Anterior cingulate cortex (tissue), 58 donors: ENCODE data around the gene MKX.
"Not testable (repeated sequence)": the region's sequence is repeated elsewhere in the genome, so short reads cannot be mapped to it uniquely, and the experiment has no call there.

Experiments
- DNase-seq, 58 donors: peaks; one replicate each; lab custom pipeline; 2025; lab: John Stamatoyannopoulos, UW

The MKX gene

GRCh38 chr10:27698961-27699360 lies 46.7 kb downstream of the MKX start:
- no peak for DNase-seq

GRCh38 chr10:27696466-27696865 lies 49.2 kb downstream of the MKX start:
- no peak for DNase-seq

- no peak for DNase-seq
Observed at GRCh38 chr10:27695706-27696105, 49.9 kb downstream of the MKX start.

GRCh38 chr10:27695088-27695487 lies 50.5 kb downstream of the MKX start:
- DNase-seq, result peak in 2 of 58 donors; percentile 4 to 15

GRCh38 chr10:27692663-27693062 lies 53.0 kb downstream of the MKX start:
- DNase-seq, result no peak

GRCh38 chr10:27688991-27689390 lies 56.6 kb downstream of the MKX start:
- DNase-seq, result no peak

GRCh38 chr10:27688276-27688675 lies 57.3 kb downstream of the MKX start:
- DNase-seq, result no peak

GRCh38 chr10:27687743-27688142 lies 57.9 kb downstream of the MKX start:
- no peak for DNase-seq

- DNase-seq, result no peak
Observed at GRCh38 chr10:27687326-27687725, 58.3 kb downstream of the MKX start.

- no peak for DNase-seq
Observed at GRCh38 chr10:27685681-27686080, 59.9 kb downstream of the MKX start.

GRCh38 chr10:27683226-27683625 lies 62.4 kb downstream of the MKX start:
- no peak for DNase-seq

GRCh38 chr10:27681795-27682194 lies 63.8 kb downstream of the MKX start:
- not testable (repeated sequence) for DNase-seq

GRCh38 chr10:27680691-27681605 lies 64.7 kb downstream of the MKX start:
- no peak for DNase-seq

GRCh38 chr10:27680006-27680557 lies 65.5 kb downstream of the MKX start:
- peak in 12 of 58 donors; percentile 2 to 40 (median 18) for DNase-seq

GRCh38 chr10:27679369-27679912 lies 66.2 kb downstream of the MKX start:
- peak in 1 of 58 donors; percentile 0 for DNase-seq

- no peak for DNase-seq
Observed at GRCh38 chr10:27678166-27678565, 67.5 kb downstream of the MKX start.

GRCh38 chr10:27673065-27673464 lies 72.6 kb downstream of the MKX start:
- no peak for DNase-seq

GRCh38 chr10:27671821-27672220 lies 73.8 kb downstream of the MKX start:
- DNase-seq, result no peak

- DNase-seq, result no peak
Observed at GRCh38 chr10:27664461-27664860, 81.2 kb downstream of the MKX start.

- DNase-seq, result no peak
Observed at GRCh38 chr10:27663621-27664020, 82.0 kb downstream of the MKX start.

GRCh38 chr10:27661514-27662286 lies 83.9 kb downstream of the MKX start:
- DNase-seq, result no peak
